ENCODE measurements around the gene PHACTR4. TPM values are rescaled to one million over a fixed set of nuclear protein-coding genes. Genes with fewer than 3 reads are reported as not detected.

Gene PHACTR4
- total and polyA plus RNA-seq, 9 of the 15 experiments (the other 6 are each of a cell fraction or from before 2014, with no cell fraction given), result 6.4 to 43.6 (median 14.2) TPM

GRCh38 chr1:28417441-28417922 is 47.9 kb downstream of the PHACTR4 start (continued):
- TF ChIP-seq, protein P1, sequence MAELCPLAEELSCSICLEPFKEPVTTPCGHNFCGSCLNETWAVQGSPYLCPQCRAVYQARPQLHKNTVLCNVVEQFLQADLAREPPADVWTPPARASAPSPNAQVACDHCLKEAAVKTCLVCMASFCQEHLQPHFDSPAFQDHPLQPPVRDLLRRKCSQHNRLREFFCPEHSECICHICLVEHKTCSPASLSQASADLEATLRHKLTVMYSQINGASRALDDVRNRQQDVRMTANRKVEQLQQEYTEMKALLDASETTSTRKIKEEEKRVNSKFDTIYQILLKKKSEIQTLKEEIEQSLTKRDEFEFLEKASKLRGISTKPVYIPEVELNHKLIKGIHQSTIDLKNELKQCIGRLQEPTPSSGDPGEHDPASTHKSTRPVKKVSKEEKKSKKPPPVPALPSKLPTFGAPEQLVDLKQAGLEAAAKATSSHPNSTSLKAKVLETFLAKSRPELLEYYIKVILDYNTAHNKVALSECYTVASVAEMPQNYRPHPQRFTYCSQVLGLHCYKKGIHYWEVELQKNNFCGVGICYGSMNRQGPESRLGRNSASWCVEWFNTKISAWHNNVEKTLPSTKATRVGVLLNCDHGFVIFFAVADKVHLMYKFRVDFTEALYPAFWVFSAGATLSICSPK (IDR thresholded peaks at IDR 0.05; ENCODE audit: borderline replicate concordance), result no peak
- TF ChIP-seq, protein P2, sequence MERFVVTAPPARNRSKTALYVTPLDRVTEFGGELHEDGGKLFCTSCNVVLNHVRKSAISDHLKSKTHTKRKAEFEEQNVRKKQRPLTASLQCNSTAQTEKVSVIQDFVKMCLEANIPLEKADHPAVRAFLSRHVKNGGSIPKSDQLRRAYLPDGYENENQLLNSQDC (CRISPR knock-in tag; IDR thresholded peaks at IDR 0.05), result no peak
- TF ChIP-seq GTF2A2 (tag; IDR thresholded peaks at IDR 0.05) (no peak), ZNF239 (CRISPR knock-in tag; IDR thresholded peaks at IDR 0.05) (peak; percentile 9; the same call in 1 of the 2 replicates), ARID1B (IDR thresholded peaks at IDR 0.05) (peak; percentile 86), NRF1 (conservative IDR thresholded peaks at IDR 0.05 in 1 of 2, IDR thresholded peaks at IDR 0.05 in 1 of 2) (no peak), CBX5 (IDR thresholded peaks at IDR 0.05; ENCODE audit: borderline replicate concordance, low read depth) (no peak), ILF3 (IDR thresholded peaks at IDR 0.05; ENCODE audit: borderline replicate concordance) (no peak), JUNB (CRISPR knock-in tag; conservative IDR thresholded peaks at IDR 0.05) (no peak), ZNF175 (CRISPR knock-in tag; IDR thresholded peaks at IDR 0.05; ENCODE audit: low read depth) (peak; percentile 52), RAD51 (IDR thresholded peaks at IDR 0.05; ENCODE audit: borderline replicate concordance, low read depth) (no peak), ZNF146 (CRISPR knock-in tag; IDR thresholded peaks at IDR 0.05; ENCODE audit: unreplicated experiment) (no peak), THAP7 (CRISPR knock-in tag; IDR thresholded peaks at IDR 0.05) (no peak), SNRNP70 (optimal IDR thresholded peaks at IDR 0.05; ENCODE audit: low read depth, low read length) (no peak), PTRF (tag; IDR thresholded peaks at IDR 0.05) (no peak), HDAC2 (IDR thresholded peaks at IDR 0.05) (0 out of 2 replicates have a peak, but pooled peaks have one; percentile 46), ZNF134 (CRISPR knock-in tag; conservative IDR thresholded peaks at IDR 0.05) (0 out of 2 replicates have a peak, but pooled peaks have one; percentile 7), NBN (IDR thresholded peaks at IDR 0.05; ENCODE audit: low read depth) (peak; percentile 27; the same call in 1 of the 2 replicates), NCOA4 (IDR thresholded peaks at IDR 0.05; ENCODE audit: partially characterized antibody) (no peak), BHLHE40 (IDR thresholded peaks at IDR 0.05; ENCODE audit: low read length) (peak; percentile 34; the same call in 1 of the 2 replicates), XRCC3 (IDR thresholded peaks at IDR 0.05) (no peak), SOX6 (IDR thresholded peaks at IDR 0.05) (no peak), MTA2 (IDR thresholded peaks at IDR 0.05; ENCODE audit: low read depth) (0 out of 2 replicates have a peak, but pooled peaks have one; percentile 40), NR2C2 (CRISPR knock-in tag; IDR thresholded peaks at IDR 0.05) (no peak), NR2C2 (tag; IDR thresholded peaks at IDR 0.05) (peak; percentile 30; the same call in 1 of the 2 replicates), ZNF197 (CRISPR knock-in tag; IDR thresholded peaks at IDR 0.05; ENCODE audit: low read depth) (no peak), SMARCC2 (IDR thresholded peaks at IDR 0.05; ENCODE audit: low read depth) (peak; percentile 87; the same call in 1 of the 2 replicates), NEUROD1 (IDR thresholded peaks at IDR 0.05; ENCODE audit: borderline replicate concordance, low read depth, low read length, partially characterized antibody) (no peak), RNF2 (IDR thresholded peaks at IDR 0.05) (peak; percentile 68; the same call in 1 of the 2 replicates)

All from K562 (cell line).